GM18951 (cell line): Measurements from ENCODE around the gene NDUFA13.

ENCODE experiments used
- POLR2A ChIP-seq: IDR thresholded peaks from 4 replicates; pipeline ENCODE4 v1.6.1; 2011; ENCODE audit warnings: mild to moderate bottlenecking; ENCODE audit not compliant: insufficient read length, insufficient read depth; ENCODE audit errors: extremely low read depth
- in situ Hi-C: fragments of 300-500 bp; cut with MboI; formaldehyde crosslinking; loops from one replicate; pipeline ENCODE4 v1.12.0; 2022; ENCODE audit warnings: low sequenced_read_pairs, mixed read lengths, inconsistent platforms; ENCODE audit not compliant: unreplicated experiment

NDUFA13 gene

DNA sequence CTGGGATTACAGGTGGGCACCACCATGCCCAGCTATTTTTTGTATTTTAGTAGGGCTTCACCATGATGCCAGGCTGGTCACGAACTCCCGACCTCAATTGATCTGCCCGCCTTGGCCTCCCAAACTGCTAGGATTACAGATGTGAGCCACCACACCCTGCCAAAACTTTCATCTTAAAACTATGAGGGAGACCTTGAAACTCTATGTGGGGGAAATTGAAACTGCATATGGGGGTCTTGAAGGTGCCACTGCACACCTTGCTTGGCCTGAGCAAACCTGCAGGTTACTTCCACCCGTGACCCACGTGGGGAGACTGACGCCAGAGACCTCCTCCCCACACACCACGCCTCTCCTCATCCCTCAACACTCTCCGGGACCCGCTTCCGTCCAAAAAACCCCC lies 37.6 kb downstream of the NDUFA13 start:
- no peak for TF ChIP-seq POLR2A
- in situ Hi-C loops: no loop called here

DNA sequence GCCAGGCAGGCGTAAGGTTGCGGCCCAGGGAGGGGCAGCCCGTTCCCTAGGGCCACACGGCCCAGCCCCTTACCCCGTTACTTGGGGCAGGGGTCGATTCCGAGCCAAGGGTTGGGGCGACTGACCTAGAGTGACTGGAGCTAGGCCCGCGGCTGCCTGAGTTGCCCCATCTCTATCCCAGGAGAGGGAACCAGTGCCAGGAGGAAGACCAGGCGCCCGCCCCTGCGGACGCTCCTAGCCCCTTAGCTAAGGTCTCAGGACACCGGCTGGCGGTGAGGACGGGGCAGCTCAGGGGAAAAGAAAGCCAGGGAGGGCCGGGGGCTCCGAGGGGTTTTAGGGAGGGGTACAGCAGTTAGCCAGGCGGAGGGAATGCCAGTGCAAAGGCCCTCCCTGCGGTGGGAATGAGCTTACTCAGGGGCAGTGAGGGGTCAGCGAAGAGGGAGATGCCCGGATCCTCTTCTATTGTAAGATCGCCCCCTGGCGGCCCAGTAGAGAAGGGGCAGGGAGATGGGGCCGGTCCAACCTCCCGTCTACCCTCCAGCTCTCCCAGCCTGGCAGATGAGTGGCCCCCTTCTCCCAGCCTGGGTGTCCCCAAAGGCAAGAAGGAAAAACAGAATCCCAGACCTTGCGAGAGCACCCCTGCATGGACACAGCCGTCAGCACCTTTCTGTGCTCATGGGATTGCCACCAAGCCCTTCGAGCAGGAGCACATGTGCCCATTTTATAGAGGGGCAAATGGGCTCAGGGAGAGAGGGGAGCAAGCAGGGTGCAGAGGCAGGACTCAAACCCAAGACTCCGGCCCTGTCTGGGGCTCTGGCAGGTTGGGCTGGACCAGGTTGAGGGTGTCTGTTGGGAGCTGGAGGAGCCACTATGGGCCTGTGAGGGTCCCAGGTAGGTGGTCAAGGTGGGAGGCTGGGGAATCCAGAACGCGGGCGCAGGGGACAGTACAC lies 38.3 kb downstream of the NDUFA13 start:
- TF ChIP-seq POLR2A: no peak
- in situ Hi-C loops: no loop called here

DNA sequence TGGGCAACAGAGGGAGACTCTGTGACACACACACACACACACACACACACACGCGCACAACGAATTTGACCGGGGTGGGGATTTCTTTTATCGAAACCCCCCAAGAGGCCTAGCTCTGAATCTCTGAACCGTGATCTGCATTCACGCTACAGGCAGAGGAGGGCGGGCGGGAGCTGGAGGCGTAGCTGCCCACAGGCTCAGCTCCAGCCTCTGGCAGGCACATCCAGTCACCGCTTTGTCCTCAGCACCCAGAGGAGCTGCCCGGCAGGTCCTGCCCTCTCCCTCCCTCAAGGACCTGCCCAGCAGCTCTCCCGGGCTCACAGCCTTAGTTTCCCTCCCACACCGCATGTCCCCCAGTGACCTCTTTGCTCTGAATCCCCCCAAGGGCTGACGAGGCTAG lies 42.0 kb downstream of the NDUFA13 start:
- in situ Hi-C loops: no loop called here
- TF ChIP-seq POLR2A: no peak

DNA sequence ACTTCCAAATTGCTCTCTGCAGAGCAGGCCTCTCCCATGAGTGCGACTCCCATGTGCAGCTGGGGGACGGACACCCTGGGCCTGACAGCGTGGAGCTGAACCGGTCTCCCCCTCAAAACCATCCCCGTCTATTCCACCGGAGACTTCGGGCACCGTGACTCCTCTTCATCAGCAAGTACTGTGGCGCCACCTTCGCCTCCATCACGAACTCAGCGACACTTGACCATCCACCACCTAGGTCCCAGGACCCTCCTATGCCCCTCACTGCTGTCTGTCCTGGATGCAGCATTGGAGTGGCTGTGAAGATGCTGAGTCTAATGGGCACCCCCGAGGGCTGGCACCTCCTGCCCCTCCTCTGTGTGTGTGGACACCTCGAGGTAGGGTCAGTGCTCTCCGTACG lies 42.6 kb downstream of the NDUFA13 start:
- no peak for TF ChIP-seq POLR2A
- in situ Hi-C loops: no loop called here

DNA sequence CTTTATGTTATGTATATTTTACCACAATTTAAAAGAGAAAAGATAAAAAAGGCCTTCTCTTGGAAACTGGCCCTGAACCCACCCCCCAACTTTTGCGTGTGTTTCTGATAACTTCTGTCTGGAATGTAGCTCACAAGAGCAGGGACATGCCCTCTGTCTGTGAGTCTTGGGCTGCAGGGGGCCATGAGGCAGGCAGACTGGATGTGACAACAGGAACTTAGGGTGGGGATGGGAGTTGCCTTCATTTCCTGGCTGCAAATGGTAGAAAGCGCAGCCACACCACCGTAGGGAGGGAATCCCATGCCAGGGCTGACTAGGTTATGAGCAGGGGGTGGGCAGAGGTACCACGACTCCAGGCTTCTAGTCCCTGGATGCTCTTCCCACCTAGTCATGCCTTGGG lies 43.9 kb downstream of the NDUFA13 start:
- in situ Hi-C loops: no loop called here
- no peak for TF ChIP-seq POLR2A

DNA sequence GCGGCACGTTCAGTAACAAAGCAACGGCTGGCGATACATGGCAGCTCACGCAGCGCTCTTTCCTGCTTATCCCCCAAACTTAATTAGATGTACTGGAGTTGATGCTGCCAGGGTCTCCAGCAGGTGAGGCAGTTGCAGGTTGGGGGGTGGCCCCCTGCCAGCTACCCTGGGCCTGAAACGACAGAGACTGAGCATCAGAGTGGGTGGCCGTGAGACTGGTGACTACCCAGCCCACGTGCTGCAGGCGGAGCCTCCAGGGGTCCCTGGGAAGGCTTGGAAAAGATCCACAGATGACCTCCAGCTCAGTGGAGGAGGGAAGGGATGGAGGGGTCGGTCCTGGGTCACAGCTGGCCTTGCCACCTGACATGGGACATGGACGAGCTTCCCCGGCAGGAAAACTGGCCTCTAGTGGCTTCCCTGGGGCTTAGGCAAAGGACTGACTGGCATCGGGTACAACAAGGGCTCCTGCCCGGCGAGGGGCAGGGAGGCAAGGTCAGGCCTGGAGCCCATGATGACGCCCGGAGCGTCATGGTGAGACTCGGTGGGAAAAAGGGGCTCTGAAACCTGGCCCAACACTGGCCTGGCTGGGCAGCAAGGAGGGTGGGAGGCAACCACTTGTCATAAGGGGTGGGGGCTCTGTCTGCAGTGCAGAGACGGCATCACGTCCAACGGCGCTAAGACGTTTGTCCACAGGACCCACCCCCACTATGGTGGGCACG lies 46.1 kb downstream of the NDUFA13 start:
- in situ Hi-C loops: no loop called here
- no peak for TF ChIP-seq POLR2A

DNA sequence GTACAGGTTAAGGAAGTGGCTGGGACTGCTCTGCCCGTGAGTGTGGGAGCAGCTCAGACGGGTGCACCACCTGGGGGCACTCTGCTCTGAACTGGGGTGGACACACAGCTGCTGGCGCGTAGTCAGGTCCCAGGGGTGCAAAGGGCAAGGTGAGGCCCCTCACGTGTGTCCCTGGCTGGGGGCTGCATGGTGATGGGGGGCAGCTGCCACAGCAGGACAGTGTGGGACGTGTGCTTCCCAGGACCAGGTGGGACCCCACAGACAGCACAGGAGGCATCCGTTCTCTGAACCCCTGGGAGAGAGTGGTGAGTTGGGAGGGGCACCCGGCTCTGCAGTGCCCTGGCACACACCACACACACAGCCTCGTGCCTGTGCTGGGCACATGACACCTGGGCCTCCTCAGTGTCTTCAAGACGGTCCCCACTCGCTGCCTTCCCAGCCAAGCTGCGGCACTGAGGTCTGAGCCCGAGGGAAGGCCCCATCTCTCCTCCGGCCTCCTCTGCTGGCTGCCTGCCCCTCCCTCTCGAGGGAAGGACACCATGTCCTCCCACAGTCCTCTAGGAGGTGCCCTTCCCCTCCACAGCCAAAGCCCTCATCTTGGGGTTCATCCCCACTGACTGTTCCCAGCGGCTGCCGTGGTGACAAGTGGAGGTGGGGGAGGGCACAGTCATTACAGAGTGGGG lies 46.8 kb downstream of the NDUFA13 start:
- no peak for TF ChIP-seq POLR2A

DNA sequence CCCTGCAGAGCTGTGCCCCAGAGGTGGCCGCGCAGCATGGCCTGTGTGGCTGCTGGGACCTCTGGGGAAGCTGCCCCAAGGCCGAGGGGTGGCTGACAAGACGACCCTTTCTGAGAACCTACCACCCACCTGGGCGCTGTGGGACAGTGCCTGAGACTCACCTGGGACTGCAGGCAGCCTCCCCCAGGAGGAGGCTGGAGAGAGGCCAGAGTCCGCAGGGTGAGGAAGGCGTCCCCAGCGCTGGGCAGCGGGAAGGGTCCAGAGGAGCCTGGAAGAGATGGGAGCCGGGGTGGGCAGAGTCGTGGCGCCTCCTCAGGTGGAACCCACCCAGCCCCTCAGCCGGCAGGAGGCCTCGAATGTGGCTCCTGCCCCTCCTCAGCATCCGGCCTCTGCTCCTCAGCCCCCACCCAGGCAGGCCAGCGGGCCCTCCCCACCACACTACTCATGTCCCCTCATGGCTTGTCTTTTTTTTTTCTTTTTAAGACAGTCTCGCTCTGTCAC lies 47.4 kb downstream of the NDUFA13 start:
- in situ Hi-C loops: no loop called here
- no peak for TF ChIP-seq POLR2A

More for the DNA sequence above, 46.8 kb downstream of the NDUFA13 start:
- in situ Hi-C loops: no loop called here

DNA sequence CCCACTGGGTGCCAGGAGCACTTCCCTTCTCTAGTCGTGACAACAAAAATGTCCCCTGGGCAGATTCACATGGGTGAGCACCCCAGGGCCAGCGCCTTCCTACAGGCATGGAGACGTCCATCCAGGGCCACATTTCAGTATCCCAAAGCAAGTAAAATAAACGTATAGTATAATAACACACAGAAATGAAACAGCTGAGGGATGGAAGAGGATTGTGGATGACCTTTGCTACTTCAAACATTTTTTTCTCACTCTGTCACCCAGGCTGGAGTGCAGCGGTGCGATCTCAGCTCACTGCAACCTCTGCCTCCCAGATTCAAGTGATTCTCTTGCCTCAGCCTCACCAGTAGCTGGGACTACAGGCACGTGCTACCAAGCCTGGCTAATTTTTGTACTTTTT lies 50.3 kb downstream of the NDUFA13 start:
- in situ Hi-C loops: no loop called here
- TF ChIP-seq POLR2A: no peak

DNA sequence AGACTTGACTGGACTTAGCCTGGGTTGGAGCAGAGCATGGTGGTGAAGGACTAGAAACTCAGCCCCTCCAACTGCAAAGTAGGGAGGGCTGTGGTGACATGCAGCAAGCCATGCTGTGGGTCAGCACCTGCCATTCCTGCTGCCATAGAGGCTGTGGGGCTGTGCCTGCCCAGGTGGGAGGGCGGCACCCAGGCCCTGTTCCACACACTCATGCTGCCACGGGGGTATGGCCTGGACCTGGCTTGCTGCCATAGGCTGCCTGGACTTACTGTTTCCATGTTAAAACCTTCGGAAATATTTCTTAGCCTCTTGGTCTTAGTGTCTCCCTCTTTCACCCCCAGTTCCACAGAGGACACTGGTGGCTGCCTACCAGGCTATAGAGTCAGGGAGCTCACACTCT lies 51.4 kb downstream of the NDUFA13 start:
- TF ChIP-seq POLR2A: no peak
- in situ Hi-C loops: no loop called here

DNA sequence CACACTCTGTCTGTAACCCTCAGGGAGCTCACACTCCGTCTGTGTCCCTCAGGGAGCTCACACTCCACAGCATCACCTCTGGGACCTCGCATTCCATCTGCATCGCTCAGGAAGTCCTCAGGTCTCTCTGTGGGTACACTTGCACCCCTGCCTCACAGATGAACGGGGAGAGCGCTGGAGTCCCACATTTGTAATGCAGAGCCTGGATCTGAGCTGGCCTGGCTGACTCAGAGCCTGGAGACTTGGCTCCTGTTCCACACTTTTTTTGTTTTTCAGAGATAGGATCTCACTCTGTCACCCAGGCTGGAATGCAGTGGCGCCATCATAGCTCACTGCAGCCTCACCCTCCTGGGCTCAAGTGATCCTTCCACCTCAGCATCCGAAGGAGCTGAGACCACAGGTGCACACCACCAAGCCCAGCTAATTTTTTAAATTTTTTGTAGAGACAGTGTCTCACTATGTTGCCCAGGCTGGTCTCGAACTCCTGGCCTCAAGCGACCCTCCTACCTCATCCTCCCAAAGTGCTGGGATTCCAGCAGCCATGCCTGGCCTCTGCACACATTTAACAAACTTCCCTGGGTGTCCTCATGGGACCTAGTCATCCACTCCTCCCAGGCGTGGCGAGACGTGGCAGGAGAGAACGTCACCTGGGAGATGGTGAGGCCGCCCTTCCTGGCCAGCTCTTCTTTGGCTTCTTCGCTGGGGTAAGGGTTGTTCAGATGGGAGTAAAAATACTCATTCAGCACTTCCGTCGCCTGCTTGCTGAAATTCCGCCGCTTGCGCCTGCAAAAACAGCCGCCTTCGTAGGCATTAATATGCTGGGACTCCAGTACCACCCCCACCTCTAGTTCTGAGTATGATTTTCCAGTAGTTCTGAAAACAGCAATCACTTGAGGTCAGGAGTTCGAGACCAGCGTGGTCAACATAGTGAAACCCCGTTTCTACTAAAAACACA lies 53.1 kb downstream of the NDUFA13 start:
- in situ Hi-C loops: no loop called here
- no peak for TF ChIP-seq POLR2A

DNA sequence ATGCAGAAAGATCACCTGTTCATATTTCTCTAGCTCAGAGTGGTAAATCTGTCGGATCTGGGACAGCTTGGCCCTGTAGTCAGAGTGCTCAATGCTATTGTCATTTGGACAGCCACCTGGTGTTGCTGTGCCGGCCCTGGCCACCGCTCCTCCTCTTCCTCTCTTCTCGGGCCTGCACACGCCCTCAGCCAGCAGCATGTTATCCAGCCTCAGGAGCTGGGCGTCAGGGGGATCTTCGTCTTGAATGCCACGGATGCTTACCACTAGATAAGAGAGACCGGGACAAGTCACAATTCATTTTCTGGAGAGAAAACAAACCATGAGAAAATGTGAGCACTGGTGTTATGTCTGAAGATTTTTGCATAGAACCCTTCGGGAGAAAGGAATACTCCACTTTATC lies 54.5 kb downstream of the NDUFA13 start:
- TF ChIP-seq POLR2A: no peak
- in situ Hi-C loops: no loop called here
